Central memory CD8-positive, alpha-beta T cell (primary cell): ENCODE results near the gene LSAMP.

Experiments
- ATAC-seq: fragments of 150-1000 bp; cut with Tn5 transposase; replicated peaks from 2 replicates; pipeline ENCODE4 v1.10.0; 2022; ENCODE audit warnings: mild to moderate bottlenecking, moderate FRiP score, moderate number of reproducible peaks; ENCODE audit not compliant: poor library complexity, severe bottlenecking; ENCODE audit errors: extremely low read depth
- DNase-seq, 2 donors: peaks; one replicate each; pipeline ENCODE4 v3.0.0; 2021; ENCODE audit warnings: low spot score in 2 of 2
- H3K27ac Mint-ChIP-seq: one replicate; pipeline ENCODE4 v1.8.0; 2022; ENCODE audit warnings: low read depth, mild to moderate bottlenecking, moderate library complexity, mixed read lengths
- H3K27me3 Mint-ChIP-seq: one replicate; pipeline ENCODE4 v1.8.0; 2022; ENCODE audit warnings: mixed read lengths
- H3K36me3 Mint-ChIP-seq: one replicate; pipeline ENCODE4 v1.8.0; 2022; ENCODE audit warnings: mild to moderate bottlenecking, moderate library complexity, mixed read lengths; ENCODE audit not compliant: insufficient read depth
- H3K4me1 Mint-ChIP-seq: one replicate; pipeline ENCODE4 v1.8.0; 2022; ENCODE audit warnings: mixed read lengths
- H3K4me3 Mint-ChIP-seq: one replicate; pipeline ENCODE4 v1.8.0; 2022; ENCODE audit warnings: mild to moderate bottlenecking, moderate library complexity, mixed read lengths
- H3K9me3 Mint-ChIP-seq: one replicate; pipeline ENCODE4 v1.8.0; 2022; ENCODE audit warnings: mixed read lengths

The LSAMP gene

DNA sequence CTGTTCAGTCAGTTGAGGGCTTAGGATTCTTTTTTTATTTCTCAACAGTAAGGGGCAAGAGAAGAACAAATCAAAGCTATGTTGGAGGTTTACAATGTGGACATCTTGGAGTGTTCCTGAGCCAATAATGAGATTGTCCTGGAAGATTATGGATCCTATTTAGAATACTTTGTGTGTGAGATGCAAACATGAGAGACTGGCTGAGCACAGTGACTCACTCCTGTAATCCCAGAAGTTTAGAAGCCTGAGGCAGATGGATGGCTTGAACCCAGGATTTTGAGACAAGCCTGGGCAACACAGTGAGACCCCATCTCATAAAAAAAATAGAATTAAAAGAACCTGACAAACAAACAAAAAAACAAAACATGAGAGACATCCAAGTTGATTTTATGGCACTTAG, 470.3 kb downstream of the LSAMP start:
- H3K27me3 Mint-ChIP-seq = no peaks in the 10 kb centered on the region
- DNase-seq (no peak), ATAC-seq (no peak)
- no peaks in the 10 kb centered on the region for H3K9me3 Mint-ChIP-seq
- H3K36me3 Mint-ChIP-seq = no peaks in the 10 kb centered on the region
- H3K4me3 Mint-ChIP-seq = no peak overlapping the region
- H3K27ac Mint-ChIP-seq = no peak overlapping the region
- no peaks in the 10 kb centered on the region for H3K4me1 Mint-ChIP-seq

DNA sequence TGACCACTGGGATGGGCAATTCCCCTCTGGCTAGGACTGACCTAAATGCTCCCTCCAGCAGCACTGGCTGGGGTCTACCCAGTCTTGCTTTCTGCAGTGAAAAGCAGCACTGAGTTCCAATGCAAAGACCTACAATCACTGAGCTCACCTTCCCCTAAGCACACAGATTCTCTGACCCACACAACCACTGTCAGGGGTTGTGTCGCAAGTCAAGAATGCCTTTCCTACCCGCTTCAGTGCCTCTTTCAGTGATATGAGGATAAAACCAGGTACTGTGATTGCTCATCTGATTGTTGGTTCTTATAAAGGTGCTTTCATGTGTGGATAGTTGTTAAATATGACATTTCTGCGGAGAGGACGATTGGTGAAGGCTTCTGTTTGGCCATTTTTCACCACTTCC, 476.4 kb downstream of the LSAMP start:
- DNase-seq (no peak), ATAC-seq (no peak)
- H3K27ac Mint-ChIP-seq = no peak overlapping the region
- H3K4me3 Mint-ChIP-seq = no peak overlapping the region
- no peaks in the 10 kb centered on the region for H3K36me3 Mint-ChIP-seq
- H3K9me3 Mint-ChIP-seq = no peaks in the 10 kb centered on the region
- no peaks in the 10 kb centered on the region for H3K27me3 Mint-ChIP-seq
- H3K4me1 Mint-ChIP-seq = no peaks in the 10 kb centered on the region

DNA sequence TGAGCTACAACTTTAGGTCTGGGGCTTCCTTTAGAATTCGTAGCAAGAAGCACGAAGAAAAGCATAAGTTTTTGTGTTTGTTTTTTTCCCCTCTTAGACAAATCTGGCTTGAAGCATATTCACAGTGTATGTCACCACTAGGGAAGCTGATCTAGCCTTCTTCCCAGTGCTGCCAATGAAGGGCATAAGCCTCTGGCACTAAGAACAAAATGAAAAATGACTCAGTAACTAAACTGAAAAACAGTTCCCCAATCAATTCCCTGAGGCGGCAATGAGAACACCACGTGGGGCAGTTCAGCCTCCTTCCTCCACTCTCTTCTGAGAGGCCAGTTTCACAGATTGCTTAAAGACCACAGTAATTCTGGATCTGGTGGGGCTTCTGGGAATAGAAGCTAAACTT, 483.9 kb downstream of the LSAMP start:
- Mint-ChIP-seq H3K36me3 (no peaks in the 10 kb centered on the region), H3K27ac (no peak overlapping the region), H3K4me1 (no peaks in the 10 kb centered on the region), H3K4me3 (no peak overlapping the region), H3K9me3 (no peaks in the 10 kb centered on the region), H3K27me3 (no peaks in the 10 kb centered on the region)
- ATAC-seq (no peak), DNase-seq (no peak)

DNA sequence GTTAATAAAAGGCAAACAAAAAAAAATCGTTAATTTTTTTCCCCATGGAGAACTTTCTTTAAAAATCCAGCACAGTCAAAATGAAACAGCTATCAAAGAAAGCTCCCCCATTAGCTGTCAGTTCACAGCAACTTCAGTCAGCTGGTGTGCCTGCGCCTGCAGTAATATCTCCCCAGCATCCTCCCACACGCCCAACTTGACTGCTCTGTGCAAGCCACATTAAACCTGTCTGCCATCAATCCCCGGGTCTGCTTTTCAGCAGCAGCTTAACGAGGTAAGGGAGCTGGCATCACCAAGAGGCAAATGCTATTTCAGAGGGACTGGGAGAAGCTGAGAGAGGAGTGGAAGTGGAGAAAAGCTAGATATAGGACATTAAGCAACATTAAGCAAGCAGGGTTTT, 484.5 kb downstream of the LSAMP start:
- no peaks in the 10 kb centered on the region for H3K36me3 Mint-ChIP-seq
- no peak overlapping the region for H3K4me3 Mint-ChIP-seq
- H3K27me3 Mint-ChIP-seq = no peaks in the 10 kb centered on the region
- H3K4me1 Mint-ChIP-seq = no peaks in the 10 kb centered on the region
- no peaks in the 10 kb centered on the region for H3K9me3 Mint-ChIP-seq
- H3K27ac Mint-ChIP-seq = no peak overlapping the region
- no peak for DNase-seq
- no peak for ATAC-seq

DNA sequence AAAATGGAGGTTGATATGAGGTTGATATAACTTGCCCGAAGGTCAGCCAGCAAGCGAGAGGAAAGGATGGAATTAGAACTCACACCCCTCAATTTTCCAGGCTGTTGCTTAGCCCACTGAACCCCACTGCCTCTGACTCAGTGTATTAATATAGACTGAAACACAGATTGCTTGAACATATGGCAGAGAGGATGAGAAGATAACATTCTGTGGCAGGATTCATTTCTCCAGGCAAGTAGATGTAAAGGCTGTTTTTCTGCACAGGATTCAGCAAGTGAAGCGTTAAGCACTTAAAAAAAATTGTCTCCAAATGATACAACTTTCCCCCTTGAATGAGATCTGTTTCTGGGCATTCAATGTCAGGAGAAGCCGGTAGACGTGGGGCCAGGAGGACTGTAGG, 486.8 kb downstream of the LSAMP start:
- no peaks in the 10 kb centered on the region for H3K9me3 Mint-ChIP-seq
- no peak overlapping the region for H3K27ac Mint-ChIP-seq
- no peaks in the 10 kb centered on the region for H3K36me3 Mint-ChIP-seq
- no peak overlapping the region for H3K4me3 Mint-ChIP-seq
- no peaks in the 10 kb centered on the region for H3K27me3 Mint-ChIP-seq
- DNase-seq (no peak), ATAC-seq (no peak)
- no peaks in the 10 kb centered on the region for H3K4me1 Mint-ChIP-seq

DNA sequence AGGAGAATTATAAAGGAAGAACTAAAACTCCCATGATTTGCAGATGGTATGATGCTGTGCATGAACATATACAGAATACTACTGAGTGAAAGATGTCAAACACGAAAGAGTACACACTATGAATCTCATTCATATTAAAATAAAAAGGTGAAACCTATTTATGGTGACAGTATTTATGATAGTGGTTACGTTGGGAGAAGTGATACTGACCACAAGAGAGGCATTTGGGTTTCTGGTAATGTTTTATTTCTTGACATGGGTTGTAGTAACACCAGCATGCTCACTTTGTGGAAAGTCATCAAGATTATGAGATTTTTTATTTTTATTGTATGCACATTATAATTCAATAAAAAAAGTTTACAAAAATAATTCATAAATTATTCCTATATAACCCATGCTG, 498.0 kb downstream of the LSAMP start:
- Mint-ChIP-seq H3K27ac (no peak overlapping the region), H3K36me3 (no peaks in the 10 kb centered on the region), H3K9me3 (peaks cover 6% of the 10 kb centered on the region), H3K27me3 (no peaks in the 10 kb centered on the region), H3K4me3 (no peak overlapping the region), H3K4me1 (no peaks in the 10 kb centered on the region)
- ATAC-seq = no peak
- DNase-seq = no peak

DNA sequence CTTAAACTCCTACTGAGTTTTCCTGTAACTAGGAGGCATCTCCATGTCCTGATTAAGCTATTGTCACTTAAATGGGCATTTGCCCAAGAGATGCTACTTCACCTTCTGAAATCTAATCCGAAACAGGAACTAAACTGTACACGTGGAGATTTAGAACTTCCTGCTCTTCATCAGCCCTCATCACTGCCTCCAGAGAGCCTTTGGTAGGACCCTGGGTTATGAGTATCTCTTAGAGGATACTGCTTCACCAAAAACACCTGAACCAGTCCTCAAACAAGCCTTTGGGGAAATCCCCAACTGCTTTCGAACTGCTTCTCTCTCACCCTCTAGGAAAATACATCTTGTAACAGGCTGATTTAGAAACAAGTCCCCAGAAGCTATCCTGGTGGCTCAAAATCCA, 501.7 kb downstream of the LSAMP start:
- H3K9me3 Mint-ChIP-seq = peaks cover 12% of the 10 kb centered on the region

DNA sequence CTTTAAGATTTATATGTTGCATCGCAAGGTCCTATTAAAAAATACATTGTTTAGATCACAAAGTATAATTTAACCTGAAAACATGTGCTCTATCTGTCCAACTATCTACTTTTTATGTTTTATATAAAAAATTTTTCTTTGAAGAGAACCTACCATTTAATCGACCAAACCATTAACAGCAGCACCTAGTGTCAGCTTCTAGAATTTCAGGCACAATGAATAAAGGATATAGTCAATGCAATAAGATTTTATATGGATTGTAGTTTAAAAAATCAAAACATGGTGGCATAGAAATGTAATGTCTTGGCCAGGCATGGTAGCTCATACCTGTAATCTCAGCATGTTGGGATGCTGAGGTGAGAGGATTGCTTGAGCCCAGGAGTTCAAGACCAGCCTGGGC, 508.2 kb downstream of the LSAMP start:
- no peak for ATAC-seq
- no peak overlapping the region for H3K27ac Mint-ChIP-seq
- peaks cover 14% of the 10 kb centered on the region for H3K9me3 Mint-ChIP-seq
- no peaks in the 10 kb centered on the region for H3K4me1 Mint-ChIP-seq
- no peak for DNase-seq
- H3K36me3 Mint-ChIP-seq = peaks cover 3% of the 10 kb centered on the region
- H3K4me3 Mint-ChIP-seq = no peak overlapping the region
- H3K27me3 Mint-ChIP-seq = no peaks in the 10 kb centered on the region

More for the DNA sequence above, 501.7 kb downstream of the LSAMP start:
- no peak overlapping the region for H3K27ac Mint-ChIP-seq
- no peak for DNase-seq
- no peaks in the 10 kb centered on the region for H3K4me1 Mint-ChIP-seq
- ATAC-seq = no peak
- H3K36me3 Mint-ChIP-seq = no peaks in the 10 kb centered on the region
- no peaks in the 10 kb centered on the region for H3K27me3 Mint-ChIP-seq
- no peak overlapping the region for H3K4me3 Mint-ChIP-seq

DNA sequence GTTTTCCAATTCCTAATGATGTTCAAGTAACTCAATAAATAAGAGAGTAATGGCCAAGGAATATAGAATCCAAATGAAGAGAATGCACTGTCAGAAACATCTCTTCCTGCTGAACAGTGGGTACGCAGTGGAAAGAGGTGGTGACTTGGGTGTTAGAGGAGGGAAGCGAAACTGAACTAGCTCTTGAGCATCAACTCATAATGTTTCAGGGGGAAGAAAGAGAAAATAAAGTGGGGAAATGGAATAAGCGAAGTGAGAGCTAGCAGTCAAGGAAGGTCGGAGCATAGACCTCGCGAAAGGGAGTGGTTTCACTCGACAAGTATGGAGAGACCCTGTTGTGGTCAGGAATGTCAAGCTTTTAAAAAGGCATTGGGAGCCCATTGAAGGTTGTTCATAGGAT, 512.5 kb downstream of the LSAMP start:
- H3K4me3 Mint-ChIP-seq = no peak overlapping the region
- no peak overlapping the region for H3K27ac Mint-ChIP-seq
- peaks cover 3% of the 10 kb centered on the region for H3K36me3 Mint-ChIP-seq
- no peak for DNase-seq
- H3K9me3 Mint-ChIP-seq = peaks cover 11% of the 10 kb centered on the region
- H3K27me3 Mint-ChIP-seq = peaks cover 11% of the 10 kb centered on the region
- no peaks in the 10 kb centered on the region for H3K4me1 Mint-ChIP-seq
- no peak for ATAC-seq

DNA sequence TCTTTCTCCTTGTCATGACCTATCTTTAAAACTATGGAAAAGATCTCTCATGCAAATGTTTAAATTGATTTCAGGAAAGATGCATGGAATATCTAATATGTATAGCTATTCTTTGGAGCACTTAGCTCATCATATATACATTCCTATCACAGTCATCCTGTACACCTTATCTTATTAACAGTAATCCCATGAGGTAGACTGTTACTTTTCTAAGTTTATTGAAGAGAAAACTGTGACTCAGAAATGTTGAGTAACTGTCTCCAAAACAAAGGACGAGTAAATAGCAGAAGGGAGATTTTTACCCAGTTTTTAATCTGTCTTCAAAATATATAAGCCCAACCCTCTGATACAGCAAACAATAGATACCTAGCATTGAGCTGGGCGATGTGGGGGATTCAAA, 513.7 kb downstream of the LSAMP start:
- H3K27me3 Mint-ChIP-seq = peaks cover 18% of the 10 kb centered on the region
- DNase-seq (no peak), ATAC-seq (no peak)
- no peak overlapping the region for H3K4me3 Mint-ChIP-seq
- peaks cover 3% of the 10 kb centered on the region for H3K36me3 Mint-ChIP-seq
- H3K9me3 Mint-ChIP-seq = peaks cover 11% of the 10 kb centered on the region
- H3K27ac Mint-ChIP-seq = no peak overlapping the region
- H3K4me1 Mint-ChIP-seq = no peaks in the 10 kb centered on the region

DNA sequence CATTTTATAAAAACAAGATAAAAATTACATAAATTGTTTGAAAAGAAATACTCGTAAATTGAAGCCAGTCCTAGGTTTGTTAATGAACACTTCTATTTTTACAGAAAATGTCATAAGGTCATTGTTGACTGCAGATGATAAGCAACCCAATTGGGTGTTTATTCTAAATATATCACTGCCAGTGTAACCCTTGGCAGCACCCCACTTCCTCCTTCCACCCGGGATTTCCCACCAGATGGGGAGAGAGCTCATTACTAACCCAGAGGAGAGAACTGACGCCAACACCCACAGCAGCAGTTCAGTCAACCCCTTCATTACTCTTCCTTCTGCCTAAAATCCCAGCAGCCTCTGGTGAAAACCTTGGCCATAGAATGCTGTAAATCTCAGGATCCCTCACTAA, 514.4 kb downstream of the LSAMP start:
- Mint-ChIP-seq H3K4me3 (no peak overlapping the region), H3K9me3 (peaks cover 11% of the 10 kb centered on the region), H3K27me3 (peaks cover 18% of the 10 kb centered on the region), H3K4me1 (no peaks in the 10 kb centered on the region), H3K36me3 (peaks cover 3% of the 10 kb centered on the region), H3K27ac (no peak overlapping the region)
- DNase-seq (no peak), ATAC-seq (no peak)

DNA sequence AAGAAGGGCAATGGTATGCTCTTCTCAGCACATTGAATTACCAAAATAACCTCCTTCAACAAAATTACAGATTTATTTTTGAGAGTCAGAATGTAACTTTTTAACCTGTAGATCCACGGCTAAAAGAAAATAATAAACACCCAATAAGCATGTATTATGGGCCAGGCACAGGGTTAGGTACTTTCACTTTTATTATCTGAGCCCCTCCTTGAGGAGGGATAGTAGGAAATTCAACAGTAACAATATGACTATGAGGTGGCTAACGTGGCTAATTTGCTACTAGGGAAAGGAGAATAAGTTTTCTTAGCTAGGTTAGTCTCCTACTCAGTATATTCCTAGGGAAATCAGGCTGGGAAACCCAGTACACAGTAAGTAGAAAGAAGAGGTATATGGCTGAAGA, 515.1 kb downstream of the LSAMP start:
- Mint-ChIP-seq H3K27me3 (peaks cover 18% of the 10 kb centered on the region), H3K4me3 (no peak overlapping the region), H3K9me3 (peaks cover 11% of the 10 kb centered on the region), H3K36me3 (peaks cover 3% of the 10 kb centered on the region), H3K27ac (no peak overlapping the region), H3K4me1 (no peaks in the 10 kb centered on the region)
- ATAC-seq (no peak), DNase-seq (no peak)

DNA sequence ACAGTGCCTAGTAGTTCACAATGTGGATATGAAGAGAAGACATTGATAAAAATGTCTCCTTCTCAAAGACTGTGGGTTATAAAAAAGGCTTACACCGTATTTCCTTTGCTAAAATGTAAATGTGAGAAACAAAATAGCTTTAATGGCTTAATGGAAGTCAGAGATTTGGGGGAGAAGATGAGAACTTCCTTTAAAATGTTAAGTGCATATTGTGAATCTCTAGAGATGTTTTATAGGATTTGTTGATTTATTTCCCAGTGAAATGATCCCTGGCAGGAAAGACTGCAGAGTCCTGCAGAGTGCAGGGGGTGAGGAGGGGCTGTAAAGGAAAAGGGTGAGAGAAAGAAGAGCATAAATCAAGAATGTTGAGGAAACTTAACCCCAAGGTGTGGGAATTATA, 516.9 kb downstream of the LSAMP start:
- ATAC-seq = no peak
- H3K4me3 Mint-ChIP-seq = no peak overlapping the region
- peaks cover 18% of the 10 kb centered on the region for H3K27me3 Mint-ChIP-seq
- H3K27ac Mint-ChIP-seq = no peak overlapping the region
- H3K36me3 Mint-ChIP-seq = peaks cover 1% of the 10 kb centered on the region
- DNase-seq = no peak
- H3K4me1 Mint-ChIP-seq = no peaks in the 10 kb centered on the region
- H3K9me3 Mint-ChIP-seq = peaks cover 11% of the 10 kb centered on the region

DNA sequence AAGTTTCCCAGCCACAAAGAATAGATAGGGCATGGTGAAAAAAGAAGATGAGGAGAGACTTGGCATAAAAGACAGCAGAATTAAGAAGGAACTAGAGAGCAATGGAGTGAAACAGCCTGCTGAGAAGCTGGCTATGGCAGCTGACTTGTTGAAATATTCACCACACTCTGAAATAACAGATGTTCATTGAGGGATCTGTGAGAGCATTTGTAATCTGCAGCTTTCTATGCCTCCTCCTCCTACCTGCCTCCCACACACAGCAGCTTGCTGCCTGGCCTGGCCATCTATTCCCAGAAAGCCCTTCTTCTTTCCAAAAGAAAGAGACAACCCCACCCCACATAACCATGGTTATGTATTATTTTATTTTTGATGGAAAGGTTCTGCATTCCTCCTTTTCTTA, 518.1 kb downstream of the LSAMP start:
- H3K36me3 Mint-ChIP-seq = no peaks in the 10 kb centered on the region
- DNase-seq = no peak
- peaks cover 18% of the 10 kb centered on the region for H3K27me3 Mint-ChIP-seq
- no peak overlapping the region for H3K27ac Mint-ChIP-seq
- H3K4me3 Mint-ChIP-seq = no peak overlapping the region
- no peaks in the 10 kb centered on the region for H3K4me1 Mint-ChIP-seq
- ATAC-seq = no peak
- peaks cover 6% of the 10 kb centered on the region for H3K9me3 Mint-ChIP-seq
